Ishikawa (cell line): Measurements from ENCODE around the gene RNF215.

Experiments
- EGR1 ChIP-seq: IDR thresholded peaks from 2 replicates; pipeline ENCODE4 v1.6.1; 2012
- EP300 ChIP-seq: IDR thresholded peaks from 2 replicates; pipeline ENCODE4 v1.6.1; 2012; ENCODE audit warnings: borderline replicate concordance
- RAD21 ChIP-seq: IDR thresholded peaks from 2 replicates; pipeline ENCODE4 v1.6.1; 2012; ENCODE audit warnings: low read depth
- TAF1 ChIP-seq: IDR thresholded peaks from 2 replicates; pipeline ENCODE4 v1.6.1; 2012; ENCODE audit warnings: low read depth, mild to moderate bottlenecking
- TEAD4 ChIP-seq: IDR thresholded peaks from 2 replicates; pipeline ENCODE4 v1.6.1; 2012
- ZBTB7A ChIP-seq: IDR thresholded peaks from 2 replicates; pipeline ENCODE4 v1.6.1; 2012; ENCODE audit warnings: low read depth
- TF ChIP-seq, protein P1 (sequence below): IDR thresholded peaks from 2 replicates; pipeline ENCODE4 v1.6.1; 2012; ENCODE audit warnings: low read depth, mild to moderate bottlenecking

DNA sequence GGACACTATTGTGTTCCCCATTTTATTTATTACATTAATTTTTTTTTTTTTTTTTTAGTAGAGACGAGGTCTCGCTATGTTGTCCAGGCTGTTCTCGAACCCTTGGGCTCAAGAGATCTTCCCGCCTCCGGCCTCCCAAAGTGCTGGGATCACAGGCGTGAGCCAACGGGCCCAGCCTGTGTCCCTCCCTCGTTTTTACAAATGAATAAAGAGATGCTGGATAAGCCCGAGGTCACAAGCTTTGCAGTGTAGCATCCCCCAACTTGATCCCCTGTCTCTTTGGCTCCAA is 38.1 kb upstream of the RNF215 start:
- TF ChIP-seq ZBTB7A = no peak
- TF ChIP-seq, protein P1, sequence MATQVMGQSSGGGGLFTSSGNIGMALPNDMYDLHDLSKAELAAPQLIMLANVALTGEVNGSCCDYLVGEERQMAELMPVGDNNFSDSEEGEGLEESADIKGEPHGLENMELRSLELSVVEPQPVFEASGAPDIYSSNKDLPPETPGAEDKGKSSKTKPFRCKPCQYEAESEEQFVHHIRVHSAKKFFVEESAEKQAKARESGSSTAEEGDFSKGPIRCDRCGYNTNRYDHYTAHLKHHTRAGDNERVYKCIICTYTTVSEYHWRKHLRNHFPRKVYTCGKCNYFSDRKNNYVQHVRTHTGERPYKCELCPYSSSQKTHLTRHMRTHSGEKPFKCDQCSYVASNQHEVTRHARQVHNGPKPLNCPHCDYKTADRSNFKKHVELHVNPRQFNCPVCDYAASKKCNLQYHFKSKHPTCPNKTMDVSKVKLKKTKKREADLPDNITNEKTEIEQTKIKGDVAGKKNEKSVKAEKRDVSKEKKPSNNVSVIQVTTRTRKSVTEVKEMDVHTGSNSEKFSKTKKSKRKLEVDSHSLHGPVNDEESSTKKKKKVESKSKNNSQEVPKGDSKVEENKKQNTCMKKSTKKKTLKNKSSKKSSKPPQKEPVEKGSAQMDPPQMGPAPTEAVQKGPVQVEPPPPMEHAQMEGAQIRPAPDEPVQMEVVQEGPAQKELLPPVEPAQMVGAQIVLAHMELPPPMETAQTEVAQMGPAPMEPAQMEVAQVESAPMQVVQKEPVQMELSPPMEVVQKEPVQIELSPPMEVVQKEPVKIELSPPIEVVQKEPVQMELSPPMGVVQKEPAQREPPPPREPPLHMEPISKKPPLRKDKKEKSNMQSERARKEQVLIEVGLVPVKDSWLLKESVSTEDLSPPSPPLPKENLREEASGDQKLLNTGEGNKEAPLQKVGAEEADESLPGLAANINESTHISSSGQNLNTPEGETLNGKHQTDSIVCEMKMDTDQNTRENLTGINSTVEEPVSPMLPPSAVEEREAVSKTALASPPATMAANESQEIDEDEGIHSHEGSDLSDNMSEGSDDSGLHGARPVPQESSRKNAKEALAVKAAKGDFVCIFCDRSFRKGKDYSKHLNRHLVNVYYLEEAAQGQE = no peak
- TF ChIP-seq TEAD4 = no peak
- TF ChIP-seq RAD21 = no peak
- TF ChIP-seq EP300 = no peak
- TF ChIP-seq TAF1 = no peak
- no peak for TF ChIP-seq EGR1
